GM21717 (cell line): ENCODE results near the gene SNW1.

Experiments used
- ATAC-seq: cut with Tn5 transposase; IDR thresholded peaks from one replicate; pipeline ENCODE4 v1.9.1; 2021; ENCODE audit warnings: mild to moderate bottlenecking, moderate library complexity; ENCODE audit not compliant: unreplicated experiment

The SNW1 gene

GRCh38 chr14:77673193-77673592, 87.8 kb downstream of the SNW1 start:
- no peak for ATAC-seq
